ENCODE results near the gene PCDHA1.

The PCDHA1 gene

GRCh38 chr5:140806834-140807775 lies 21.2 kb downstream of the PCDHA1 start, which contains the start of gene PCDHA4:
PCDHA4 (plus strand) TSS chr5:140807068.
- TF ChIP-seq GATA2 (IDR thresholded peaks at IDR 0.05; ENCODE audit: low read depth, low read length) (no peak), GATA3 (IDR thresholded peaks at IDR 0.05; ENCODE audit: low read depth, low read length) (no peak)

- TF ChIP-seq GATA2 (IDR thresholded peaks at IDR 0.05; ENCODE audit: low read depth, low read length) (no peak), GATA3 (IDR thresholded peaks at IDR 0.05; ENCODE audit: low read depth, low read length) (no peak)
Measured at GRCh38 chr5:140808889-140809291, 22.9 kb downstream of the PCDHA1 start.

DNA sequence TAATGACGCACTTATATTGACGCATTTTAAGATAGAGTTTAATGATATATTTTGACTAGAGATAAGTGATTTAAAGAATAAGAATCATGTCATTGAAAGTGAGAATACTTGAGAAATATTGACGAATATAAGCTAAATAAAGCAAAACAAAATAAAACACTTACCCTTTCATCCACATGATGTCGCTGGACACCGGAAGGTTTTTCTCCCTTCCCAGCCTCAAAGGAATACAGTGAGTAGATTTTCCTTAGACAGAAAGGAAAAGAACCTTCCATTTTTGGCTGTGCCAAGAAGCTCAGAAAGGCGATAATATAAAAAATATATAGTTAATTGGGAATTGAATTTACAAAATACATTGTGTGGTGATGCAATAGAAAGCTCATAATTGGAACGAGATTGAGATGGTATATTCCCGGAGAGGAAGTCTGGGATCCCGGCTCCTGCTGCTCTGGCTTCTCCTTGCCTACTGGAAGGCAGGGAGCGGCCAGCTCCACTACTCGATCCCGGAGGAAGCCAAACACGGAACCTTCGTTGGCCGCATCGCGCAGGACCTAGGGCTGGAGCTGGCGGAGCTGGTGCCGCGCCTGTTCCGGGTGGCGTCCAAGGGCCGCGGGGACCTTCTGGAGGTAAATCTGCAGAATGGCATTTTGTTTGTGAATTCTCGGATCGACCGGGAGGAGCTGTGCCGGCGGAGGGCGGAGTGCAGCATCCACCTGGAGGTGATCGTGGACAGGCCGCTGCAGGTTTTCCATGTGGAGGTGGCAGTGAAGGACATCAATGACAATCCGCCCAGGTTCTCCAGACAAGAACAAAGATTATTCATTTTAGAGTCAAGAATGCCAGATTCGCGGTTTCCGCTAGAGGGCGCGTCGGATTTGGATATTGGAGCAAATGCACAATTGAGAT lies 35.7 kb downstream of the PCDHA1 start, which contains the start of gene PCDHA5:
PCDHA5 (plus strand) TSS at position 239 of the 906 bp plus-strand sequence.
- no peak for TF ChIP-seq GATA3 (IDR thresholded peaks at IDR 0.05; ENCODE audit: low read depth, low read length)

- TF ChIP-seq GATA2 (IDR thresholded peaks at IDR 0.05; ENCODE audit: low read depth, low read length) (no peak), GATA3 (IDR thresholded peaks at IDR 0.05; ENCODE audit: low read depth, low read length) (no peak)
Measured at GRCh38 chr5:140822281-140822629, 36.3 kb downstream of the PCDHA1 start.

DNA sequence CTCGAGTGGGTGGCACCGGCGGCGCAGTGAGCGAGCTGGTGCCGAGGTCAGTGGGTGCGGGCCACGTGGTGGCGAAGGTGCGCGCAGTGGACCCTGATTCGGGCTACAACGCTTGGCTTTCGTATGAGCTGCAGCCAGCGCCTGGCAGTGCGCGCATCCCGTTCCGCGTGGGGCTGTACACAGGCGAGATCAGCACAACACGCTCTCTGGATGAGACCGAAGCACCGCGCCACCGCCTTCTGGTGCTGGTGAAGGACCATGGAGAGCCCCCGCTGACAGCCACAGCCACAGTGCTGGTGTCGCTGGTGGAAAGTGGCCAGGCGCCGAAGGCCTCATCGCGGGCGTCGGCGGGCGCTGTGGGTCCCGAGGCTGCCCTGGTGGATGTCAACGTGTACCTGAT lies 37.5 kb downstream of the PCDHA1 start:
- no peak for TF ChIP-seq GATA3 (IDR thresholded peaks at IDR 0.05; ENCODE audit: low read depth, low read length)
- no peak for TF ChIP-seq GATA2 (IDR thresholded peaks at IDR 0.05; ENCODE audit: low read depth, low read length)

- no peak for TF ChIP-seq GATA2 (IDR thresholded peaks at IDR 0.05; ENCODE audit: low read depth, low read length)
- no peak for TF ChIP-seq GATA3 (IDR thresholded peaks at IDR 0.05; ENCODE audit: low read depth, low read length)
Measured at GRCh38 chr5:140827704-140828361, 41.9 kb downstream of the PCDHA1 start, which contains the start of gene PCDHA6. PCDHA6 (plus strand) TSS chr5:140827960; CDS start chr5:140828092, 132 bp downstream.

- no peak for TF ChIP-seq GATA3 (IDR thresholded peaks at IDR 0.05; ENCODE audit: low read depth, low read length)
- no peak for TF ChIP-seq GATA2 (IDR thresholded peaks at IDR 0.05; ENCODE audit: low read depth, low read length)
Measured at GRCh38 chr5:140828362-140828737, 42.4 kb downstream of the PCDHA1 start.

- TF ChIP-seq GATA3 (IDR thresholded peaks at IDR 0.05; ENCODE audit: low read depth, low read length): no peak
- no peak for TF ChIP-seq GATA2 (IDR thresholded peaks at IDR 0.05; ENCODE audit: low read depth, low read length)
Measured at GRCh38 chr5:140833993-140834392, 48.1 kb downstream of the PCDHA1 start, which contains the start of gene PCDHA7. PCDHA7 (plus strand) TSS chr5:140834269; CDS start chr5:140834384, 115 bp downstream.

- no peak for TF ChIP-seq GATA2 (IDR thresholded peaks at IDR 0.05; ENCODE audit: low read depth, low read length)
- TF ChIP-seq GATA3 (IDR thresholded peaks at IDR 0.05; ENCODE audit: low read depth, low read length): no peak
Measured at GRCh38 chr5:140835622-140836510, 49.9 kb downstream of the PCDHA1 start.

DNA sequence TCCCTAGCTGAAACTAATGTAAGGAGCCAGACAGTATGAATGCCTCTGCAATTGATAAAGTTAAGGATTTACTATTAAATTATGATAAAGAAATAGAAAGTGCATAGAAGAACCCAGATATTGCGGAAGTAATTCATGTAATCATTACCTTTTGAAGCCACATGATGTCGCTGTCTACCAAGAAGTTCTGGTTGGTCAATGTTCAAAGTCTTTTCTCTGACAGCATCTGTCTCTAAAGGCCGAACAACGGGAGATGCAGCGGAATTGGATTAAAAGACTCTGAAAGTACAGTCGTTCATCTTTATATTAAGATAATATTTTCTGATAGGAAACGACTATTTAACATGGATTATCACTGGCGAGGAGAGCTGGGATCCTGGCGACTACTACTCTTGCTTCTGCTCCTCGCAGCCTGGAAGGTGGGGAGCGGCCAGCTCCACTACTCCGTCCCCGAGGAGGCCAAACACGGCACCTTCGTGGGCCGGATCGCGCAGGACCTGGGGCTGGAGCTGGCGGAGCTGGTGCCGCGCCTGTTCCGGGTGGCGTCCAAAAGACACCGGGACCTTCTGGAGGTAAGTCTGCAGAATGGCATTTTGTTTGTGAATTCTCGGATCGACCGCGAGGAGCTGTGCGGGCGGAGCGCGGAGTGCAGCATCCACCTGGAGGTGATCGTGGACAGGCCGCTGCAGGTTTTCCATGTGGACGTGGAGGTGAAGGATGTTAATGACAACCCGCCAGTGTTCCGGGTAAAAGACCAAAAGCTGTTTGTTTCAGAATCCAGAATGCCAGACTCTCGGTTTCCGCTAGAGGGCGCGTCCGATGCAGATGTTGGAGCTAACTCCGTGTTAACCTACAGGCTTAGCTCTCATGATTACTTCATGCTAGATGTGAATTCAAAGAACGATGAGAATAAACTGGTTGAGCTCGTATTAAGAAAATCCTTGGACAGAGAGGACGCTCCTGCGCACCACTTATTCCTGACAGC lies 55.3 kb downstream of the PCDHA1 start, which contains the start of gene PCDHA8:
PCDHA8 (plus strand) TSS at position 210 of the 985 bp plus-strand sequence; CDS start at position 345, 135 bp downstream.
- TF ChIP-seq GATA3 (IDR thresholded peaks at IDR 0.05; ENCODE audit: low read depth, low read length): no peak
- no peak for TF ChIP-seq GATA2 (IDR thresholded peaks at IDR 0.05; ENCODE audit: low read depth, low read length)
